Natural killer cell (primary cell): ENCODE measurements around the gene MFGE8. TPM values are rescaled to one million over a fixed set of nuclear protein-coding genes. Genes with fewer than 3 reads are reported as not detected.

Experiments used
- ATAC-seq, 3 donors: fragments of 150-1000 bp in 2 of 3; fragments of 200-7000 bp in 1 of 3; cut with Tn5 transposase; 1 replicate in 1 of 3; 2 replicates in 2 of 3; pipeline ENCODE4 v1.10.0; 2021; ENCODE audit warnings: mild to moderate bottlenecking in 2 of 3, moderate library complexity in 2 of 3
- DNase-seq, 2 donors: peaks; one replicate each; pipeline versions ENCODE4 v3.0.0 to v3.0.0-alpha.2; 2013 to 2021; ENCODE audit warnings: mixed read lengths in 1 of 2
- H3K27ac ChIP-seq: one replicate; pipeline ENCODE4 v1.5.1; 2013; ENCODE audit warnings: mild to moderate bottlenecking, low read length
- H3K27me3 ChIP-seq: one replicate; pipeline ENCODE4 v1.6.1; 2013; ENCODE audit warnings: low read length; ENCODE audit not compliant: control insufficient read depth, insufficient read depth
- H3K36me3 ChIP-seq: one replicate; pipeline ENCODE4 v1.6.1; 2013; ENCODE audit warnings: low read length; ENCODE audit not compliant: control insufficient read depth, insufficient read depth
- H3K4me1 ChIP-seq: one replicate; pipeline ENCODE4 v1.6.1; 2013; ENCODE audit warnings: low read length; ENCODE audit not compliant: control insufficient read depth, insufficient read depth
- H3K4me3 ChIP-seq: one replicate; pipeline ENCODE4 v1.5.1; 2013; ENCODE audit warnings: low read length
- H3K9me3 ChIP-seq: one replicate; pipeline ENCODE4 v1.6.1; 2013; ENCODE audit warnings: low read length; ENCODE audit not compliant: control insufficient read depth, insufficient read depth
- H3K27ac Mint-ChIP-seq, 2 donors: one replicate each; pipeline ENCODE4 v1.8.0; 2022; ENCODE audit warnings: mild to moderate bottlenecking in 2 of 2, mixed read lengths in 2 of 2, moderate library complexity in 1 of 2
- H3K27me3 Mint-ChIP-seq, 2 donors: one replicate each; pipeline ENCODE4 v1.8.0; 2022; ENCODE audit warnings: low read depth in 2 of 2, mixed read lengths in 2 of 2
- H3K36me3 Mint-ChIP-seq: one replicate; pipeline ENCODE4 v1.8.0; 2022; ENCODE audit warnings: mixed read lengths
- H3K4me1 Mint-ChIP-seq, 2 donors: one replicate each; pipeline ENCODE4 v1.8.0; 2022; ENCODE audit warnings: mixed read lengths in 2 of 2
- H3K4me3 Mint-ChIP-seq: one replicate; pipeline ENCODE4 v1.8.0; 2022; ENCODE audit warnings: mild to moderate bottlenecking, moderate library complexity, mixed read lengths
- H3K9me3 Mint-ChIP-seq, 2 donors: one replicate each; pipeline ENCODE4 v1.8.0; 2022; ENCODE audit warnings: mixed read lengths in 2 of 2
- CTCF ChIP-seq: fragments of 200-600 bp; IDR thresholded peaks from one replicate; pipeline ENCODE4 v1.8.0; 2022; ENCODE audit warnings: antibody characterized with exemption
- WGBS: methylation state at CpG from one replicate; pipeline ENCODE4 v1.1.7; 2013; ENCODE audit warnings: missing lambda C conversion rate; ENCODE audit not compliant: insufficient coverage; 5-methylcytosine and 5-hydroxymethylcytosine counted together
- intact Hi-C: fragments of 100-400 bp; cut with micrococcal nuclease; formaldehyde crosslinking; loops from one replicate; pipeline ENCODE4 v1.14.2; 2022
- total RNA-seq, 4 donors: library from RNA; stranded (reverse); fragments of 120-200 nt in 1 of 4; gene quantifications; one replicate each; pipeline versions ENCODE4 v1.2.3 to v1.2.4, GENCODE V29; 2013 to 2022

The MFGE8 gene
- total RNA-seq, 3 donors from 2014 or later (not counting 1 experiment from before 2014, with no cell fraction given): 39.0 to 110 (median 72.5) TPM

DNA sequence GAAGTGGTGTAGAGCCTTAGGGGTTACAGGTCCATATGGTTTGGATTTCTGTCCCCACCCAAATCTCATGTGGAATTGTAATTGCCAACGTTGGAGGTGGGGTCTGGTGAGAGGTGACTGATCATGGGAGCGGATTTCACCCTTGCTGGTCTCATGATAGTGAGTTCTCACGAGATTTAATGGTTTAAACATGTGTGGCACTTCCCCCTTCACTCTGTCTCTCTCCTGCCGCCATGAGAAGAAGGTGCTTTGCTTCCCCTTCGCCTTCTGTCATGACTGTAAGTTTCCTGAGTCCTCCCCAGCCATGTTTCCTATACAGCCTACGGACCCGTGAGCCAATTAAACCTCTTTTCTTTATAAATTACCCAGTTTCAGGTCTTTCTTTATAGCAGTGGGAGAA, 43.1 kb upstream of the MFGE8 start:
- DNase-seq: no peak
- H3K4me3 Mint-ChIP-seq: no peak overlapping the region
- no peaks in the 10 kb centered on the region for H3K9me3 Mint-ChIP-seq
- peaks cover 0 to 3% of the 10 kb centered on the region in 2 donors for H3K27me3 Mint-ChIP-seq
- no peak for TF ChIP-seq CTCF
- H3K27ac Mint-ChIP-seq: no peak overlapping the region
- Histone ChIP-seq H3K27ac (no peak overlapping the region), H3K9me3 (no peaks in the 10 kb centered on the region), H3K4me1 (no peaks in the 10 kb centered on the region), H3K4me3 (no peak overlapping the region), H3K27me3 (no peaks in the 10 kb centered on the region), H3K36me3 (no peaks in the 10 kb centered on the region)
- WGBS: 84% methylated on average over 7 of the region's 7 CpGs
- no peaks in the 10 kb centered on the region for H3K4me1 Mint-ChIP-seq
- no peaks in the 10 kb centered on the region for H3K36me3 Mint-ChIP-seq
- no peak for ATAC-seq
- intact Hi-C loops: no loop called here

GRCh38 chr15:88954431-88955277, 41.5 kb upstream of the MFGE8 start:
- Mint-ChIP-seq H3K4me1 (no peaks in the 10 kb centered on the region), H3K36me3 (no peaks in the 10 kb centered on the region), H3K27me3 (peaks cover 0 to 3% of the 10 kb centered on the region in 2 donors), H3K4me3 (no peak overlapping the region), H3K27ac (no peak overlapping the region), H3K9me3 (no peaks in the 10 kb centered on the region)
- 91% methylated on average over 13 of the region's 15 CpGs for WGBS
- Histone ChIP-seq H3K36me3 (no peaks in the 10 kb centered on the region), H3K27me3 (no peaks in the 10 kb centered on the region), H3K27ac (no peak overlapping the region), H3K4me1 (no peaks in the 10 kb centered on the region), H3K4me3 (no peak overlapping the region), H3K9me3 (no peaks in the 10 kb centered on the region)
- ATAC-seq (no peak), DNase-seq (no peak)
- TF ChIP-seq CTCF: no peak
- intact Hi-C loops: no loop called here

- no peaks in the 10 kb centered on the region for H3K4me1 Mint-ChIP-seq
- no peak overlapping the region for H3K4me3 Mint-ChIP-seq
- no peaks in the 10 kb centered on the region for H3K9me3 ChIP-seq
- no peak overlapping the region for H3K27ac ChIP-seq
- no peaks in the 10 kb centered on the region for H3K9me3 Mint-ChIP-seq
- no peak for TF ChIP-seq CTCF
- no peaks in the 10 kb centered on the region for H3K4me1 ChIP-seq
- no peak overlapping the region for H3K4me3 ChIP-seq
- ATAC-seq (no peak), DNase-seq (no peak)
- no peaks in the 10 kb centered on the region for H3K27me3 Mint-ChIP-seq
- no peak overlapping the region for H3K27ac Mint-ChIP-seq
- no peaks in the 10 kb centered on the region for H3K27me3 ChIP-seq
- intact Hi-C loops: no loop called here
- 96% methylated on average over 6 of the region's 6 CpGs for WGBS
- H3K36me3 ChIP-seq: no peaks in the 10 kb centered on the region
- H3K36me3 Mint-ChIP-seq: no peaks in the 10 kb centered on the region
Measured at GRCh38 chr15:88950600-88951160, 37.5 kb upstream of the MFGE8 start.
